SW 1271 (cell line): ENCODE data around the gene PTGDR2.

Experiments used
- DNase-seq, 2 experiments: peaks; one replicate each; lab custom pipeline; 2025; lab: John Stamatoyannopoulos, UW

The PTGDR2 gene

GRCh38 chr11:60809691-60810090, 46.1 kb downstream of the PTGDR2 start:
- no peak for DNase-seq

DNA sequence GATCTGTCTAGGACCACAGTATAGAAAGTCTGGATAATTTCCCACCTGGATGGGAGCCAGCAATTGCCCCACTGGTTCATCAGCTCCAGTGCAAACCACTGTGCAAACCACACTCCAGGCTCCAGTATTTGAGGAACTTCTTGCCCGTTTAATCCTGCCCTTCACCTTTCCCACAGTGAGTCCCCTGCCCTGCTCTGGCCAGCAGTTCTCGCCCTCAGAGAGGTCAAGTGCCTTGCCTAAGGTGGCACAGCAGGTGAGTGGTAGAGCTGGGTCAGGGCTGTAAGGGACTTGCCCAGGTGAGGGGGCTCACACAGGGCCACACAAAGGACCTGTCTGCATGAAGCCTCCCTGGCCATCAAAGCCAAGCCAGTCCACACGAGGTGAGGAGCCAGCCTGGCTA, 46.5 kb downstream of the PTGDR2 start:
- no peak for DNase-seq

DNA sequence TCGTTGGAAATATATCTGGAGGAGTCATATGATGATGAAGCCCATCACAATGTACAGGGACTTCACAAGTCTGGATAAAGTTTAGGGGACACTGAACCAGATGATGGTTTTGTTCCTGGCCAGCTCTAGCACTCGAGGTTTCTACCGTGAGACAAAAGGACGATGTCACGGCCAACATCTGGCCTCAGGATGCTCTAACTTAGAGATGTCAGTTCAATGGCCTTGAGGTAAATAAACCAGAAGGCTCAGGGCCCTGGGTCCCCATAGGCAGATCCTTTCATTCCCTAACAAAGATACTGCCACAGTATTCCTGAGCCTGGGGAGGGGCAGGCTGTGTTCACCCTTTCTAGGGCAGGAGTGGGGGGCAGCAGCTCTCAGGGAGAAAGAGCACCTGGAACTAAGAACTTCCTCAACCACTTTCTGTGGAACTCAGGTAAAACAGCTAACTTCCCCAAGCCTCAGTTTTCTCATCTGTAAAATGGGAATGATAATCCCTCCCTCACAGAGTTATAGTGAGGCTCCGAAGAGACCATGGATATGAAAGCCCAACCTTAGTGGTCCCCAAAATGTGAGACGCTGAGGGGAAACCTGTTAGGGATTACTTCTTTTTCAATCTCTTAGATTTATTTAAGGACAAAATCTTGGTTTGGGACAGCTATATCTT, 52.3 kb downstream of the PTGDR2 start:
- no peak for DNase-seq

DNA sequence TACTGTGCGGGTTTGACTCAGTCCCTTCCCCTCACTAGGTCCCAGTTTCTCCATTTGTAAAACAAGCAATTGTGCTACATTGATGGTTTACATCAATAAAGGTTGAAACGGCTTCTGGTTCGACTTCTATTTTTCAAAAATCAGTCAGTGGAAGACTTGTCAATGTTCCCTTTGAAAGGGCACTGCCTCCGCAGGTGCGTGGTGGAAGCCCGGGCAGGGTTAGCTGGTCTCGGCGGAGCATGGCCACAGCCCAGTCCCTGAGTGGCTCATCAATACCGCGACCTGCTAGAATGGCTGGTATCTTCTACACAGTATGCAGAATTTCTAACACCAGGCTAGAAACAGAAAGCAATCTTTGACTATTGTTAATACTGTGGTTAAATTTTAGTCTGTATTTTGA, 54.6 kb downstream of the PTGDR2 start:
- no peak for DNase-seq
